BE2C (cell line): Measurements from ENCODE around the gene NUFIP1.

Experiments
- DNase-seq: peaks from one replicate; pipeline ENCODE4 v3.0.0-alpha.2; 2020
- H3K27me3 ChIP-seq: fragments of 250-450 bp; sonication (Bioruptor Pico); 2 replicates; pipeline ENCODE4 v1.5.1; 2020; ENCODE audit warnings: mild to moderate bottlenecking
- H3K36me3 ChIP-seq: fragments of 250-450 bp; sonication (Bioruptor Pico); 2 replicates; pipeline ENCODE4 v1.5.1; 2020; ENCODE audit warnings: mild to moderate bottlenecking
- H3K4me1 ChIP-seq: fragments of 250-450 bp; sonication (Bioruptor Pico); 2 replicates; pipeline ENCODE4 v1.5.1; 2020
- H3K4me3 ChIP-seq: 2 replicates; pipeline ENCODE4 v1.5.1; 2011; ENCODE audit warnings: low read depth, low read length
- H3K9me3 ChIP-seq: fragments of 250-450 bp; sonication (Bioruptor Pico); 2 replicates; pipeline ENCODE4 v1.5.1; 2020
- CTCF ChIP-seq: IDR thresholded peaks from 2 replicates; pipeline ENCODE4 v1.5.1; 2012; ENCODE audit warnings: mild to moderate bottlenecking, low read depth, low read length

Gene NUFIP1

GRCh38 chr13:44936246-44936645, 53.0 kb downstream of the NUFIP1 start:
- Histone ChIP-seq H3K4me3 (no peak overlapping the region), H3K27me3 (no peaks in the 10 kb centered on the region), H3K9me3 (no peaks in the 10 kb centered on the region), H3K36me3 (0 out of 2 replicates have a peak, but pooled peaks cover 3% of the 10 kb centered on the region), H3K4me1 (peaks cover 4% of the 10 kb centered on the region)
- no peak for DNase-seq
- TF ChIP-seq CTCF: no peak

- Histone ChIP-seq H3K9me3 (no peaks in the 10 kb centered on the region), H3K27me3 (no peaks in the 10 kb centered on the region), H3K4me1 (peaks cover 10% of the 10 kb centered on the region), H3K36me3 (no peaks in the 10 kb centered on the region), H3K4me3 (no peak overlapping the region)
- DNase-seq: no peak
- TF ChIP-seq CTCF: no peak
These were observed 54.5 kb downstream of the NUFIP1 start for GRCh38 chr13:44934724-44935123.

GRCh38 chr13:44932850-44933251, 56.4 kb downstream of the NUFIP1 start:
- H3K4me1 ChIP-seq: peaks cover 10% of the 10 kb centered on the region
- no peaks in the 10 kb centered on the region for H3K36me3 ChIP-seq
- no peak for TF ChIP-seq CTCF
- H3K9me3 ChIP-seq: no peaks in the 10 kb centered on the region
- no peaks in the 10 kb centered on the region for H3K27me3 ChIP-seq
- no peak for DNase-seq
- H3K4me3 ChIP-seq: no peak overlapping the region

GRCh38 chr13:44932171-44932849, 57.0 kb downstream of the NUFIP1 start:
- no peaks in the 10 kb centered on the region for H3K27me3 ChIP-seq
- no peaks in the 10 kb centered on the region for H3K36me3 ChIP-seq
- H3K4me1 ChIP-seq: peaks cover 10% of the 10 kb centered on the region
- TF ChIP-seq CTCF: no peak
- H3K4me3 ChIP-seq: no peak overlapping the region
- DNase-seq: no peak
- H3K9me3 ChIP-seq: no peaks in the 10 kb centered on the region

GRCh38 chr13:44930963-44931623, 58.2 kb downstream of the NUFIP1 start:
- no peak for TF ChIP-seq CTCF
- DNase-seq: peak; percentile 28
- H3K4me3 ChIP-seq: no peak overlapping the region

GRCh38 chr13:44930280-44930679, 59.0 kb downstream of the NUFIP1 start:
- no peaks in the 10 kb centered on the region for H3K36me3 ChIP-seq
- H3K27me3 ChIP-seq: no peaks in the 10 kb centered on the region
- no peak for TF ChIP-seq CTCF
- no peak for DNase-seq
- peaks cover 10% of the 10 kb centered on the region for H3K4me1 ChIP-seq
- H3K9me3 ChIP-seq: no peaks in the 10 kb centered on the region
- H3K4me3 ChIP-seq: no peak overlapping the region

More at GRCh38 chr13:44930963-44931623, 58.2 kb downstream of the NUFIP1 start:
- no peaks in the 10 kb centered on the region for H3K36me3 ChIP-seq
- no peaks in the 10 kb centered on the region for H3K27me3 ChIP-seq
- H3K9me3 ChIP-seq: no peaks in the 10 kb centered on the region
- H3K4me1 ChIP-seq: peaks cover 10% of the 10 kb centered on the region
